CD4-positive, CD25-positive, alpha-beta regulatory T cell (primary cell): Measurements from ENCODE around the gene RNF19B. TPM values are rescaled to one million over a fixed set of nuclear protein-coding genes. Genes with fewer than 3 reads are reported as not detected.

ENCODE experiments used
- ATAC-seq, 2 donors: fragments of 150-1000 bp; cut with Tn5 transposase; one replicate each; pipeline ENCODE4 v1.10.0; 2021; ENCODE audit warnings: low read depth in 2 of 2, moderate number of reproducible peaks in 2 of 2, moderate library complexity in 1 of 2
- DNase-seq, 3 donors: peaks; one replicate each; pipeline versions ENCODE4 v3.0.0 to v3.0.0-alpha.2; 2012 to 2022; ENCODE audit warnings: mixed read lengths in 1 of 3
- H3K27ac ChIP-seq: one replicate; pipeline ENCODE4 v1.7.0; 2013; ENCODE audit warnings: mild to moderate bottlenecking, low read length; ENCODE audit not compliant: insufficient read depth, poor library complexity, severe bottlenecking
- H3K27me3 ChIP-seq: one replicate; pipeline ENCODE4 v1.7.0; 2013; ENCODE audit warnings: low read length; ENCODE audit not compliant: control insufficient read depth, insufficient read depth
- H3K36me3 ChIP-seq: one replicate; pipeline ENCODE4 v1.7.0; 2013; ENCODE audit warnings: mild to moderate bottlenecking, low read length, moderate library complexity; ENCODE audit not compliant: control insufficient read depth, insufficient read depth
- H3K4me1 ChIP-seq: 2 replicates; pipeline ENCODE4 v1.7.0; 2013; ENCODE audit warnings: mild to moderate bottlenecking, low read length; ENCODE audit not compliant: insufficient read depth, control insufficient read depth, poor library complexity, severe bottlenecking
- H3K4me3 ChIP-seq: one replicate; pipeline ENCODE4 v1.7.0; 2013; ENCODE audit warnings: low read depth, mild to moderate bottlenecking, low read length, moderate library complexity
- H3K9me3 ChIP-seq, 2 experiments: 1 replicate in 1 of 2; 2 replicates in 1 of 2; pipeline ENCODE4 v1.7.0; 2013; ENCODE audit warnings: low read length in 2 of 2, mild to moderate bottlenecking in 1 of 2, moderate library complexity in 1 of 2; ENCODE audit not compliant: control insufficient read depth in 2 of 2
- H3K27ac Mint-ChIP-seq, 3 donors: one replicate each; pipeline ENCODE4 v1.8.0; 2020 to 2022; ENCODE audit warnings: mild to moderate bottlenecking in 3 of 3, mixed read lengths in 3 of 3, moderate library complexity in 2 of 3
- H3K27me3 Mint-ChIP-seq: one replicate; pipeline ENCODE4 v1.8.0; 2022; ENCODE audit warnings: mild to moderate bottlenecking, mixed read lengths
- H3K36me3 Mint-ChIP-seq: one replicate; pipeline ENCODE4 v1.8.0; 2020; ENCODE audit warnings: mixed read lengths
- H3K4me1 Mint-ChIP-seq, 4 donors: one replicate each; pipeline ENCODE4 v1.8.0; 2020 to 2022; ENCODE audit warnings: mixed read lengths in 4 of 4, mild to moderate bottlenecking in 1 of 4
- H3K4me3 Mint-ChIP-seq, 4 donors: one replicate each; pipeline ENCODE4 v1.8.0; 2020 to 2022; ENCODE audit warnings: mild to moderate bottlenecking in 4 of 4, mixed read lengths in 4 of 4, moderate library complexity in 3 of 4
- H3K9me3 Mint-ChIP-seq, 7 donors: one replicate each; pipeline ENCODE4 v1.8.0; 2020 to 2022; ENCODE audit warnings: mixed read lengths in 7 of 7, mild to moderate bottlenecking in 3 of 7, moderate library complexity in 2 of 7
- polyA plus RNA-seq, 4 donors: library from polyadenylated mRNA; unstranded; fragments of 300-500 nt; fragmentation: Illumina TruSeq; gene quantifications; one replicate each; pipeline ENCODE4 v1.2.3, GENCODE V29; 2021
- total RNA-seq: library from RNA; stranded (reverse); gene quantifications from one replicate; pipeline ENCODE4 v1.2.3, GENCODE V29; 2022

RNF19B gene
- total and polyA plus RNA-seq, 5 donors from 2014 or later, result 2.0 to 44.9 (median 2.4) TPM

DNA sequence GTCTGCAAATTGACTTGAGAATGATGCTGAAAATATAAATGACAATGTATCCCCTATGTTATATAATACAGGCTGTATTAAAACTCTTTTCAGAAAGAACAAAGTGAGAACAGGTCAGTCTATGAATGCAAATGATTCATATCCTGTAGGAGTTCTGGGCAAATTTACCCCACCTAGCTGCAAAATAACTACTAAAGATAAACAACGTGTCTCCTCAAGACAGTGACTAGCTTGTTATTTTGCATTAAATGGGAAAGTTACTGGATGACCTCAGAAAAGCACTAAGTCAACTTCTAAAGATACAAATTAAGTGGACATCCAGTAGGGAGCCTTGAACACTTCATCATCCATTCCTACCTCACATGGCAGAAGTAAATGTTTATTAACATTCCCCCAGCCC is 11.1 kb downstream of the RNF19B start:
- H3K36me3 ChIP-seq, result peaks cover 5% of the 10 kb centered on the region
- Mint-ChIP-seq H3K36me3 (peaks cover 14% of the 10 kb centered on the region), H3K4me3 (no peak overlapping the region), H3K27me3 (no peaks in the 10 kb centered on the region), H3K4me1 (peaks cover 22 to 53% (median 36%) of the 10 kb centered on the region in 4 donors), H3K27ac (peak overlapping the region in 1 of 3 donors; percentile 83), H3K9me3 (no peaks in the 10 kb centered on the region)
- no peaks in the 10 kb centered on the region for H3K9me3 ChIP-seq
- no peak overlapping the region for H3K27ac ChIP-seq
- H3K4me3 ChIP-seq, result no peak overlapping the region
- DNase-seq, result no peak
- H3K4me1 ChIP-seq, result peaks cover 12% of the 10 kb centered on the region
- ATAC-seq, result no peak
- no peaks in the 10 kb centered on the region for H3K27me3 ChIP-seq

DNA sequence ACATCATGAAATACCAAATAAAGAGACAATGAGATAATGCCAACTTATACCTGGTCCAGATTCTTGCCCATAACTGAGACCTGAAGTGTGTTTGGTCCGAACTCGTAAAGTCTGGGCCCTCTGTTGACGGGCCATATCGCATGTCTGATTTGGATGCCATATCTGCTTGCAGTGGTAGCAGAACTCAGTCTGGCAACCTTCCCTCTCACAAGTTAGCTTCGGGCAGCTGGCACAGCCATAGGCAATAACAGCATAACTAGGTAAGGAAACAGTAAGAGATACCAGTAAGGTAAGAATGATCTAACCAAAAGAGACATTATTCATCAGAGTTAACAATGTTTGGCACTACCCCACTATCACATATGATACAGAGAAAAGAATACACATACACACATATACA is 15.1 kb downstream of the RNF19B start:
- no peaks in the 10 kb centered on the region for H3K4me1 ChIP-seq
- no peak overlapping the region for H3K4me3 Mint-ChIP-seq

DNA sequence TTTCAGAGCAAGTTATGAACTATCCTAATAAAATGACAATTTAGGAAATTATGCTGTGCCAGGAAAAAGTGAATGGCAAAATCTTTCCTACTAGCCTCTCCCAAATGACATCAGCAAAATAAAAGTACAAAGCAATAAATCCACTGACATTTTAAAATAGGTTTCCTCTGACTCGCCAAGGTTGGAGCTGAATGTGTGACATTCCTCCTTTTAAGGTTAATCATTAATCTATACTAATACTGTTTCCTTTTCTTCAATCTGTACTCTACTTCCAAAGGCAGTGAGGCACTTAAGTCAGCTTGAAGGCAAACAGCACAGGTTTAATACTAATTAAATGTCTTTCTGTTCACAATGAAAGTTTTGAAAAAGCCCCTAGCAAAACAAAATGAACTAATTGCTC is 15.7 kb downstream of the RNF19B start:
- H3K4me3 ChIP-seq, result no peak overlapping the region
- peaks cover 44% of the 10 kb centered on the region for H3K36me3 ChIP-seq
- Mint-ChIP-seq H3K27ac (no peak overlapping the region), H3K36me3 (peaks cover 46% of the 10 kb centered on the region), H3K9me3 (no peaks in the 10 kb centered on the region), H3K27me3 (no peaks in the 10 kb centered on the region), H3K4me3 (no peak overlapping the region), H3K4me1 (peaks cover 9 to 32% (median 18%) of the 10 kb centered on the region in 4 donors)
- no peaks in the 10 kb centered on the region for H3K4me1 ChIP-seq
- DNase-seq (no peak), ATAC-seq (no peak)
- H3K27me3 ChIP-seq, result no peaks in the 10 kb centered on the region
- H3K9me3 ChIP-seq, result no peaks in the 10 kb centered on the region
- no peak overlapping the region for H3K27ac ChIP-seq

More for the DNA sequence above, 15.1 kb downstream of the RNF19B start:
- no peak for ATAC-seq
- H3K9me3 ChIP-seq, result no peaks in the 10 kb centered on the region
- Mint-ChIP-seq H3K4me1 (peaks cover 9 to 31% (median 16%) of the 10 kb centered on the region in 4 donors), H3K27ac (no peak overlapping the region), H3K27me3 (no peaks in the 10 kb centered on the region), H3K36me3 (peaks cover 40% of the 10 kb centered on the region), H3K9me3 (no peaks in the 10 kb centered on the region)
- H3K4me3 ChIP-seq, result no peak overlapping the region
- DNase-seq, result no peak
- H3K36me3 ChIP-seq, result peaks cover 38% of the 10 kb centered on the region
- no peak overlapping the region for H3K27ac ChIP-seq
- no peaks in the 10 kb centered on the region for H3K27me3 ChIP-seq

DNA sequence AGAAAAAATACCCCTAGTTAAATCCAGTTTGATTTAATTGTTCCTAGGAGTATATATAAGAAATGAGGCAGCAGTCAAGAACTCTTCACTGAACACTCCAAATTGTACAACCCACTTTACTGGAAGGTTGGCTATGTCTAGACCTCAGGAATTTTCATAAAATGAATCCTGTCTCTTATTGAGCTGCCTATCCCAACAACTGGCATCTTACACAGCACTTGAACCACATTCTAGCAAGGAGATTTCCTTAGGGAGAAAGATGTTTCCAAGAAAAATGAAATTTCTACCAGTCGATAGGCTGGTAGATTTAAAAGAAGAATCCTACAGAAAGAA is 16.3 kb downstream of the RNF19B start:
- H3K4me1 ChIP-seq, result no peaks in the 10 kb centered on the region
- Mint-ChIP-seq H3K4me1 (peaks cover 9 to 32% (median 17%) of the 10 kb centered on the region in 4 donors), H3K4me3 (no peak overlapping the region), H3K9me3 (no peaks in the 10 kb centered on the region), H3K36me3 (peaks cover 48% of the 10 kb centered on the region), H3K27me3 (no peaks in the 10 kb centered on the region), H3K27ac (peak overlapping the region in 1 of 3 donors; percentile 67)
- no peak overlapping the region for H3K27ac ChIP-seq
- ATAC-seq, result no peak
- no peaks in the 10 kb centered on the region for H3K9me3 ChIP-seq
- H3K36me3 ChIP-seq, result peaks cover 50% of the 10 kb centered on the region
- no peaks in the 10 kb centered on the region for H3K27me3 ChIP-seq
- DNase-seq, result no peak
- H3K4me3 ChIP-seq, result no peak overlapping the region

DNA sequence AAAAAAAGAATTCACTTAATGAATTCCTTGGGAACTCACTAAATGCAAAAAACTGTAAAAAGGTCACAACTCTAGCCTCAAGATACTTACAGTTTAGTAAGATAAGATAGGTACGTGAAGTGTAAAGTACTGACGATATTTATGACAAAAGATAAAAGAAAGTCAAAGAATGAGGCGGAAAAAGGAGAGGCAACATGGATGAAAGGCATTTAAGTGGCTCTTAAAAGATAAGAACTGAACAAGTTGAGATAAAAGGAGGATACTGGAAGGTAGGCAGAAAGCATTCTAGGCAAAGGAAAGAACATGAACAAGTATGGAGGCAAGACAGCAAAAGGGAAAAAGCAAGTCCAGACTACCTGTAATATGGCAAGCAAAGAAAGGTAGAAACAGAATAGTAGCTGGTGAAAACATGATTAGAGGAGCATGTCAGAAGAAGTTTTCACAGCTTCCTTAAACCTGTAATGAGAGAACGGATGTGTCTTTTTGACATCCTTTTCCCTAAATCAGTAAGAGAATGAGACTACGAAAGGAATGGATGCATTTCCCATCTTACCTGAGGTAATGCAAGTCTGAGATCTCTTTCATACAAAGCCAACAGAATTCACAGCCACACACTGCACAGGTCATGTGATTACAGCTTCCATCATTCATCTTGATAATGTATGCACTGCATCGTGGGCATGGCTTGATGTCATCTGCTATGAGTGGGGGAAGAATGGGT is 16.8 kb downstream of the RNF19B start:
- Histone ChIP-seq H3K9me3 (no peaks in the 10 kb centered on the region), H3K4me3 (no peak overlapping the region), H3K27me3 (no peaks in the 10 kb centered on the region), H3K36me3 (peaks cover 50% of the 10 kb centered on the region), H3K4me1 (no peaks in the 10 kb centered on the region), H3K27ac (no peak overlapping the region)
- peaks cover 9 to 28% (median 17%) of the 10 kb centered on the region in 4 donors for H3K4me1 Mint-ChIP-seq
- H3K36me3 Mint-ChIP-seq, result peaks cover 50% of the 10 kb centered on the region
- no peaks in the 10 kb centered on the region for H3K27me3 Mint-ChIP-seq
- DNase-seq, result no peak
- peak overlapping the region in 1 of 3 donors; percentile 67 for H3K27ac Mint-ChIP-seq
- no peak for ATAC-seq
- no peaks in the 10 kb centered on the region for H3K9me3 Mint-ChIP-seq
- no peak overlapping the region for H3K4me3 Mint-ChIP-seq

DNA sequence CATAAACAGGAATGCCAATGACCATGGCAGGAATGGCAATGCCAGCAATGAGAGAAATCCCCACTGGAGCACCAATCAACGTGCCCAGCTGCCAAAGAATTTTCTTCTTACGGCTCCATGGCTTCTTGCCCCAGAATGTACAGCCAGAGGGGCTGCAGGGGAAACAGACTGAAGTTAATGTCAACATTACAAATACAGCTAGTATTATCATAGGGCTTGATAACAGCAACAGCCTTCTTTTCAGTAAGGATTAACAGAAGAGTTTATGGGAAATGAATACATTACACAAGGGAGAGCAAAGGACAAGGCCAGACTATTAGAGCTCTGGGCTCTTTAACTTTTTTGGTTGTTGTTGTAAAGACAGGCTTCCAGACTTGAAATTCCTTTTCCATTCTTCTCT is 18.2 kb downstream of the RNF19B start:
- Histone ChIP-seq H3K36me3 (peaks cover 59% of the 10 kb centered on the region), H3K9me3 (no peaks in the 10 kb centered on the region)

DNA sequence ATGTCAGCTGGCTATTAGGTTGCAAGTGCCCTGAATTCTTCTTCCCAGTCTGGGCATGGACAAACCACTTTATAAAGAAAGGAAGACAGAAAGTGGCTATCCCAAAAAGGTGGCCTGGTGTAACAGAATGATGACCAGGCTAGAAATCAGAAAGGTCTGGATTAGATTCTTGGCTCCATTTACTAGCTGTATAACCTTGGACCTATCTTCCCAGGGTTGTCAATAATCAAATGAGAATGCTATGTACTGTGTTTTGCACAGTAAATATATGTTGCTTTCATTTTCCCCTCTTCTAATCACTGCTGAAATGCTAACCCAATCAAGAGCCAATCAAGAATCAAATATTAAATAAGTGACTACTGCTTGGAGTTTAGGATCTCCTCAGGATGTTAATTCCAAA is 20.4 kb downstream of the RNF19B start:
- Mint-ChIP-seq H3K36me3 (peaks cover 64% of the 10 kb centered on the region), H3K27ac (peak overlapping the region in 2 of 3 donors; percentile 17 to 18)

More for the DNA sequence above, 18.2 kb downstream of the RNF19B start:
- Histone ChIP-seq H3K4me1 (no peaks in the 10 kb centered on the region), H3K27ac (no peak overlapping the region), H3K4me3 (no peak overlapping the region), H3K27me3 (no peaks in the 10 kb centered on the region)
- ATAC-seq (no peak), DNase-seq (no peak)
- Mint-ChIP-seq H3K36me3 (peaks cover 53% of the 10 kb centered on the region), H3K9me3 (no peaks in the 10 kb centered on the region), H3K27ac (no peak overlapping the region), H3K4me3 (no peak overlapping the region), H3K27me3 (no peaks in the 10 kb centered on the region), H3K4me1 (peaks cover 5 to 23% (median 18%) of the 10 kb centered on the region in 4 donors)

More for the DNA sequence above, 20.4 kb downstream of the RNF19B start:
- DNase-seq, result no peak
- Histone ChIP-seq H3K4me3 (no peak overlapping the region), H3K36me3 (peaks cover 76% of the 10 kb centered on the region), H3K9me3 (no peaks in the 10 kb centered on the region), H3K27me3 (no peaks in the 10 kb centered on the region), H3K27ac (no peak overlapping the region), H3K4me1 (no peaks in the 10 kb centered on the region)
- Mint-ChIP-seq H3K27me3 (peaks cover 4% of the 10 kb centered on the region), H3K4me3 (no peak overlapping the region), H3K4me1 (peaks cover 4 to 14% (median 12%) of the 10 kb centered on the region in 4 donors), H3K9me3 (no peaks in the 10 kb centered on the region)
- ATAC-seq, result no peak
